Trophoblast cell (in vitro differentiated cells and primary cell): Measurements from ENCODE around the gene ATP6V0A4.

ENCODE experiments used
- DNase-seq, 2 donors: peaks; one replicate each; pipeline ENCODE4 v3.0.0-alpha.2; 2016
- H2AFZ ChIP-seq: 2 replicates; pipeline ENCODE4 v1.6.1; 2013; ENCODE audit warnings: low read length, moderate library complexity, mild to moderate bottlenecking; ENCODE audit not compliant: insufficient read depth, poor library complexity
- H2AK5ac ChIP-seq: 2 replicates; pipeline ENCODE4 v1.6.1; 2013; ENCODE audit warnings: mild to moderate bottlenecking, low read length
- H2BK120ac ChIP-seq: 2 replicates; pipeline ENCODE4 v1.6.1; 2013; ENCODE audit warnings: low read length, mild to moderate bottlenecking, moderate library complexity; ENCODE audit not compliant: insufficient read depth, poor library complexity
- H2BK12ac ChIP-seq: 2 replicates; pipeline ENCODE4 v1.6.1; 2013; ENCODE audit warnings: mild to moderate bottlenecking, low read length, moderate library complexity
- H2BK5ac ChIP-seq: 2 replicates; pipeline ENCODE4 v1.6.1; 2013; ENCODE audit warnings: low read length, low read depth, moderate library complexity, mild to moderate bottlenecking; ENCODE audit not compliant: poor library complexity
- H3K14ac ChIP-seq: 2 replicates; pipeline ENCODE4 v1.6.1; 2013; ENCODE audit warnings: mild to moderate bottlenecking, low read length
- H3K18ac ChIP-seq: 2 replicates; pipeline ENCODE4 v1.6.1; 2013; ENCODE audit warnings: mild to moderate bottlenecking, low read length
- H3K23ac ChIP-seq: 2 replicates; pipeline ENCODE4 v1.6.1; 2013; ENCODE audit warnings: low read length
- H3K27ac ChIP-seq: 2 replicates; pipeline ENCODE4 v1.5.1; 2013; ENCODE audit warnings: low read depth, mild to moderate bottlenecking, inconsistent platforms, low read length, moderate library complexity
- H3K27me3 ChIP-seq: 2 replicates; pipeline ENCODE4 v1.6.1; 2013; ENCODE audit warnings: inconsistent platforms, mild to moderate bottlenecking, low read length, moderate library complexity; ENCODE audit not compliant: insufficient read depth
- H3K36me3 ChIP-seq, 2 experiments: 1 replicate in 1 of 2; 2 replicates in 1 of 2; pipeline ENCODE4 v1.6.1; 2013; ENCODE audit warnings: low read length in 2 of 2, mild to moderate bottlenecking in 2 of 2, moderate library complexity in 1 of 2; ENCODE audit not compliant: insufficient read depth in 2 of 2, control insufficient read depth in 1 of 2
- H3K4ac ChIP-seq: 2 replicates; pipeline ENCODE4 v1.6.1; 2013; ENCODE audit warnings: low read depth, mild to moderate bottlenecking, low read length, moderate library complexity
- H3K4me1 ChIP-seq, 2 experiments: 1 replicate in 1 of 2; 2 replicates in 1 of 2; pipeline ENCODE4 v1.6.1; 2013; ENCODE audit warnings: low read length in 2 of 2, mild to moderate bottlenecking in 2 of 2, moderate library complexity in 1 of 2; ENCODE audit not compliant: insufficient read depth in 2 of 2, control insufficient read depth in 1 of 2
- H3K4me2 ChIP-seq: 2 replicates; pipeline ENCODE4 v1.6.1; 2013; ENCODE audit warnings: inconsistent platforms, mild to moderate bottlenecking, low read length, moderate library complexity
- H3K4me3 ChIP-seq: 2 replicates; pipeline ENCODE4 v1.5.1; 2013; ENCODE audit warnings: mild to moderate bottlenecking, low read depth, low read length, inconsistent platforms
- H3K79me1 ChIP-seq: one replicate; pipeline ENCODE4 v1.6.1; 2013; ENCODE audit warnings: low read length
- H3K79me2 ChIP-seq: 2 replicates; pipeline ENCODE4 v1.6.1; 2013; ENCODE audit warnings: low read length, mild to moderate bottlenecking; ENCODE audit not compliant: control insufficient read depth, insufficient read depth, poor library complexity
- H3K9ac ChIP-seq: 2 replicates; pipeline ENCODE4 v1.6.1; 2013; ENCODE audit warnings: mild to moderate bottlenecking, low read length
- H3K9me3 ChIP-seq: 2 replicates; pipeline ENCODE4 v1.6.1; 2013; ENCODE audit warnings: low read depth, mild to moderate bottlenecking, control low read depth, inconsistent platforms, low read length; ENCODE audit not compliant: insufficient read depth
- H4K12ac ChIP-seq: 2 replicates; pipeline ENCODE4 v1.6.1; 2013; ENCODE audit warnings: low read depth, mild to moderate bottlenecking, low read length, moderate library complexity
- H4K8ac ChIP-seq: 2 replicates; pipeline ENCODE4 v1.6.1; 2013; ENCODE audit warnings: low read depth, mild to moderate bottlenecking, low read length, moderate library complexity
- H4K91ac ChIP-seq: one replicate; pipeline ENCODE4 v1.6.1; 2013; ENCODE audit warnings: low read depth, mild to moderate bottlenecking, low read length, moderate library complexity
- WGBS: extraction: QIAGEN DNeasy Blood & Tissue Kit; methylation state at CpG from one replicate; pipeline ENCODE4 v1.1.7; 2013; ENCODE audit warnings: missing lambda C conversion rate; ENCODE audit not compliant: insufficient read length, insufficient coverage; ENCODE audit errors: extremely low coverage; 5-methylcytosine and 5-hydroxymethylcytosine counted together

The ATP6V0A4 gene

DNA sequence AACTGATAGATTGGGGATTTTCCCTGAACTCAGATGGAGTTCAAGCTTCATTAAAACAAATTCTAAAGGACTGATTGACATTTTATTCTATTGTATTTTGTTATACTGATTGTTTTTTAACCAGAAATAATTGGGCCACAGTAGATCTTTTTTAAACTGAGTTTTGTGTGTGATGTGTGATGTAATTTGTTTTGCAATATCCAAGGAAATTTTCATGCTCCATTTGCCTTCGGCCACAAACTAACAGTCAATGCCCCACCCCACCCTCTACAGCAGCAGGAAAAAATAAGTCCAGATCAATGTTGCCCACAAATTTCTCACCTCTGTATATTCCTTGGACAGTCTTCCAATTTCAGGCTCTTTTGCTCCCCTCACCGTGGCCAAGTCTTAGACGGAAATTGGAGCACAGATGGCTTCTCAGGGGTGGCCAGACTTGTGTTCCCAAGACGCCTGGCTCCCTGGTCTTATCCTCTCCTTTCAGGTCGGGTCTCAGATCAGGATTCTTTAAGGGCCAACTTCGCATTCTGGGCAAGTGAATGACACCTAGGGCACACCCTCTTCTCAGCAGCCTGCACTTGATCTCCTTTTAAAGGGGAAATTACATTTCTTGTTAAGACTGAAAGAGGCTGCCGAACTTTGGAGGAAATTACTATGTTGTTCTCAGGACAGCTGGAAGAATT, 97.0 kb downstream of the ATP6V0A4 start, which contains the start of gene SVOPL:
Gene SVOPL (minus strand): TSS at position 506 of the 680 bp plus-strand sequence. CDS start 22,317 bp downstream, outside the sequence.
- Histone ChIP-seq H2AK5ac (no peak within 1 kb of the TSS), H3K36me3 (no peaks in the 10 kb centered on the region), H4K91ac (no peak within 1 kb of the TSS), H4K12ac (no peak within 1 kb of the TSS), H2BK120ac (no peak within 1 kb of the TSS), H3K4me3 (no peak within 1 kb of the TSS), H2AFZ (no peak within 1 kb of the TSS), H3K27ac (no peak within 1 kb of the TSS), H3K9me3 (no peaks in the 10 kb centered on the region), H3K27me3 (no peaks in the 10 kb centered on the region), H3K4ac (no peak within 1 kb of the TSS), H3K23ac (no peak within 1 kb of the TSS), H3K79me1 (no peaks in the 10 kb centered on the region), H3K4me1 (no peaks in the 10 kb centered on the region), H3K9ac (no peak within 1 kb of the TSS), H3K4me2 (no peak within 1 kb of the TSS), H4K8ac (no peak within 1 kb of the TSS), H3K18ac (no peak within 1 kb of the TSS), H3K79me2 (no peaks in the 10 kb centered on the region), H3K14ac (no peak within 1 kb of the TSS), H2BK5ac (no peak within 1 kb of the TSS), H2BK12ac (no peak within 1 kb of the TSS)
- WGBS, result no CpG with 5 or more reads among the region's 7 CpGs
- no peak for DNase-seq

DNA sequence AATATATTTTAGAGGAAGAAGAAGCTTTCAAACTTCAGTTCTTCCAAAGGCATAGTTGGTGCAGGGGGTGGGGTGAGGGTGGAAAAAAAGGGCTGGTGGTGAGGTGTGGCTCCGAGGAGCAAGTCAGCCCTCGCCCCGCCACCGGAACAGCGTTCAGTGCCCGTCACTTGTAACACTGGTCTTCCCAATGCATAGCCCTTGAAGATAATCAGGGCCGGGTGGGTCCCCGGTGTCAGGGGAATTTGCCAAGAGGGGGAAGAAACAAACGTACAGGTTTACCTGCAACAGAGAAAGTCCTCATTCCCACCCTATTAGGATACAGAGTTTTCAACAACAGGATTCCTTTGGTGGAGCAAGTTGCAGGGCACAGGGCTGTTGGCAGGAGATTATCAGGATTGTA, 98.3 kb downstream of the ATP6V0A4 start:
- H3K4ac ChIP-seq, result no peak overlapping the region
- H3K9ac ChIP-seq, result no peak overlapping the region
- H3K36me3 ChIP-seq, result no peaks in the 10 kb centered on the region
- H2BK120ac ChIP-seq, result no peak overlapping the region
- H4K12ac ChIP-seq, result no peak overlapping the region
- no peak overlapping the region for H2AFZ ChIP-seq
- no peaks in the 10 kb centered on the region for H3K79me1 ChIP-seq
- H3K27ac ChIP-seq, result no peak overlapping the region
- no peak overlapping the region for H3K4me2 ChIP-seq
- H3K4me3 ChIP-seq, result no peak overlapping the region
- H2AK5ac ChIP-seq, result no peak overlapping the region
- H4K8ac ChIP-seq, result no peak overlapping the region
- no peak overlapping the region for H3K18ac ChIP-seq
- no peak overlapping the region for H4K91ac ChIP-seq
- H3K27me3 ChIP-seq, result no peaks in the 10 kb centered on the region
- no peak overlapping the region for H2BK12ac ChIP-seq
- no peaks in the 10 kb centered on the region for H3K4me1 ChIP-seq
- no peak overlapping the region for H2BK5ac ChIP-seq
- H3K79me2 ChIP-seq, result no peaks in the 10 kb centered on the region
- H3K23ac ChIP-seq, result no peak overlapping the region
- H3K14ac ChIP-seq, result no peak overlapping the region
- no CpG with 5 or more reads among the region's 9 CpGs for WGBS
- H3K9me3 ChIP-seq, result no peaks in the 10 kb centered on the region
- no peak for DNase-seq

DNA sequence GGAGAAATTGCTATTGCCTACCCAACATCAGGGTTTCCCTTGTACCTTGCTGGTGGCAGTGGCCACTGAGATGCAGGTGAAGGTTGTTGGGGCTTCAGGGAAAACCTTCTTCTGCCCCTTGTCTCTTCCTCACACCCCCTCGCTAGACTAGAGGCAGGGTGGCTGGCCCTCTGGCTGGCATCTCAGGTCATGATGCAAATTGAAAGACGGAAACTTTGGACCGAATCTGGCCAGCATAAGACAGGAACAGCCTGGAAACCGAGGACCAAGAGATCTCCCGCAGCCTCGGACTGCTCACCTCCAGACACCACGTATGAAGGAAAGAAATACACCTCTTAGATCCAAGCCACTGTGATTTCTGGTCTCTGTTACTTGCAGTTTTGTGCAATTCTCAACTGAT, 99.7 kb downstream of the ATP6V0A4 start:
- no peak overlapping the region for H3K9ac ChIP-seq
- no peak overlapping the region for H2BK12ac ChIP-seq
- no peak overlapping the region for H3K18ac ChIP-seq
- no peak overlapping the region for H4K91ac ChIP-seq
- no peak overlapping the region for H3K4me2 ChIP-seq
- H4K8ac ChIP-seq, result no peak overlapping the region
- H3K27me3 ChIP-seq, result no peaks in the 10 kb centered on the region
- H3K36me3 ChIP-seq, result no peaks in the 10 kb centered on the region
- no peak overlapping the region for H4K12ac ChIP-seq
- no peak for DNase-seq
- no peak overlapping the region for H2BK120ac ChIP-seq
- H3K23ac ChIP-seq, result no peak overlapping the region
- WGBS, result no CpG with 5 or more reads among the region's 7 CpGs
- H2BK5ac ChIP-seq, result no peak overlapping the region
- H3K79me1 ChIP-seq, result no peaks in the 10 kb centered on the region
- no peaks in the 10 kb centered on the region for H3K79me2 ChIP-seq
- H3K4me1 ChIP-seq, result no peaks in the 10 kb centered on the region
- no peak overlapping the region for H3K4me3 ChIP-seq
- no peak overlapping the region for H2AFZ ChIP-seq
- no peak overlapping the region for H3K4ac ChIP-seq
- H2AK5ac ChIP-seq, result no peak overlapping the region
- H3K27ac ChIP-seq, result no peak overlapping the region
- H3K9me3 ChIP-seq, result no peaks in the 10 kb centered on the region
- no peak overlapping the region for H3K14ac ChIP-seq

DNA sequence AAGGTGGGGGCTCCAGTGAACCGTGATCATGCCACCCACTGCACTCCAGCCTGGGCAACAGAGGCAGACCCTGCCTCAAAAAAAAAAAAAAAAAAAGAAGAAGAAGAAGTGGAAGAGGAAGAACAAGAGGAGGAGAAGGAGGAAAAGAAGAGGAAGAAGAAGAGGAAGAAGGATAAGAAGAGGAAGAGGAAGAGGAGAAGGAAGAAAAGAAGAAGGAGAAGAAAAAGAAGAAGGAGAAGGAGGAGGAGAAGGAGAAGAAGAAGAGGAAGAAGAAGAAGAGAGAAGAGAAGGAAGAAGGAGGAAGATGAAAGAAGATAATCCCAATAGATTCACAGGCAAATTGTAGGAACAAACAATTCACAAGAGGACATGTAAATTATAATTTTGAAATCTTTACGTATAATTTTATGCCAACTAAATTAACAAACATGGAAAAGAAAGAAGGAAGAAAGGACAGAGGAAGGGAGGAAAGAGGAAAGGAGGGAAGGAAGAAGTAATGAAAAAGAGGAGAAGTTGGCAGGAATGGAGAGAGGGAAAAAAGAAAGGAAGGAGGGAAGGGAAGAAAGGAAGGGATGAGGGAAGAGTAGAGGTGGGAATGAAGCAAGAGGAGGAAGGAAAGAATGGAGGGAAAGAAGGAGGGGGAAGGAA, 100.3 kb downstream of the ATP6V0A4 start:
- Histone ChIP-seq H3K79me2 (no peaks in the 10 kb centered on the region), H2BK5ac (no peak overlapping the region), H3K4me2 (no peak overlapping the region), H3K23ac (no peak overlapping the region), H3K4me1 (no peaks in the 10 kb centered on the region), H3K4me3 (no peak overlapping the region), H3K27ac (no peak overlapping the region), H2AFZ (no peak overlapping the region), H3K9ac (no peak overlapping the region), H3K9me3 (no peaks in the 10 kb centered on the region), H3K18ac (no peak overlapping the region), H3K14ac (no peak overlapping the region), H4K91ac (no peak overlapping the region), H3K27me3 (no peaks in the 10 kb centered on the region), H2BK120ac (no peak overlapping the region), H3K79me1 (no peaks in the 10 kb centered on the region), H4K12ac (no peak overlapping the region), H3K36me3 (no peaks in the 10 kb centered on the region), H4K8ac (no peak overlapping the region), H3K4ac (no peak overlapping the region), H2BK12ac (no peak overlapping the region), H2AK5ac (no peak overlapping the region)
- DNase-seq, result no peak
- WGBS, result no CpG with 5 or more reads among the region's 2 CpGs
